ENCODE results near the gene TANK.

- TF ChIP-seq CTCF (IDR thresholded peaks at IDR 0.05) = no peak
- no peak for TF ChIP-seq POLR2A (IDR thresholded peaks at IDR 0.05)
Observed at GRCh38 chr2:161128885-161129284, 31.3 kb upstream of the TANK start.
